ENCODE measurements around the gene MPC1L.
A peak's percentile ranks its signal among the peaks of the same experiment; 100 is the strongest.

DNA sequence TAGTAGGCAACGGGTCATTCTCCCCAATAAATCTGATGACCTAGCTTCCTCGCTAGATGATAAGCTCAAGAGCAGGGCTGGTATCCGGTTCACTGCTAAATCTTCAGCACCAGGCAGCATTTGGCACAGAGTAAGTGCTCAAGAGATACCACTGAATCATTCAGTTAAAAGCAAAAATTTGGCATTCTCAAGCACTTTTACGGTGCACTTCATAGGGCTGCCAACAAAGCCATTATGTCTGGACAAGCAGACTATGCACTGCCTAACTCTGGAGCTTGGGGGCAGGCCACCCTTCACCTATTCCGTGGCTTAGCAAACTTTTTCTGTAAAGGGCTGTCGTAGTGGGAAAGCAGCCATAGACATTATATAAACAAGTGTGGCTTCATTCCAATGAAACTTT lies 47.9 kb downstream of the MPC1L start:
- TF ChIP-seq, protein P1, sequence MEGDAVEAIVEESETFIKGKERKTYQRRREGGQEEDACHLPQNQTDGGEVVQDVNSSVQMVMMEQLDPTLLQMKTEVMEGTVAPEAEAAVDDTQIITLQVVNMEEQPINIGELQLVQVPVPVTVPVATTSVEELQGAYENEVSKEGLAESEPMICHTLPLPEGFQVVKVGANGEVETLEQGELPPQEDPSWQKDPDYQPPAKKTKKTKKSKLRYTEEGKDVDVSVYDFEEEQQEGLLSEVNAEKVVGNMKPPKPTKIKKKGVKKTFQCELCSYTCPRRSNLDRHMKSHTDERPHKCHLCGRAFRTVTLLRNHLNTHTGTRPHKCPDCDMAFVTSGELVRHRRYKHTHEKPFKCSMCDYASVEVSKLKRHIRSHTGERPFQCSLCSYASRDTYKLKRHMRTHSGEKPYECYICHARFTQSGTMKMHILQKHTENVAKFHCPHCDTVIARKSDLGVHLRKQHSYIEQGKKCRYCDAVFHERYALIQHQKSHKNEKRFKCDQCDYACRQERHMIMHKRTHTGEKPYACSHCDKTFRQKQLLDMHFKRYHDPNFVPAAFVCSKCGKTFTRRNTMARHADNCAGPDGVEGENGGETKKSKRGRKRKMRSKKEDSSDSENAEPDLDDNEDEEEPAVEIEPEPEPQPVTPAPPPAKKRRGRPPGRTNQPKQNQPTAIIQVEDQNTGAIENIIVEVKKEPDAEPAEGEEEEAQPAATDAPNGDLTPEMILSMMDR (IDR thresholded peaks at IDR 0.05): peak in 4 of 6 experiments; percentile 30 to 41 (median 38)
- TF ChIP-seq POLR2A (IDR thresholded peaks at IDR 0.05): no peak
